Activated CD4-positive, alpha-beta T cell treated with anti-CD3 and anti-CD28 coated beads, Interleukin-2, amount 10 ng/mL, durations not matched to agents 7 days and 5 days (primary cell): ENCODE data around the gene FCER1G. TPM values are rescaled to one million over a fixed set of nuclear protein-coding genes. Genes with fewer than 3 reads are reported as not detected.

Source experiments
- CTCF ChIA-PET: fragments of 350-600 bp; sonication (Branson Sonifier 250); formaldehyde crosslinking; loops from one replicate; lab custom pipeline; 2021; ENCODE audit warnings: antibody characterized with exemption; lab: Charles Lee
- POLR2A ChIA-PET: fragments of 350-600 bp; sonication (Branson Sonifier 250); formaldehyde crosslinking; loops from one replicate; lab custom pipeline; 2021; ENCODE audit warnings: antibody characterized with exemption; lab: Charles Lee
- DNase-seq: peaks from one replicate; pipeline ENCODE4 v3.0.0-alpha.2; 2020
- H3K27ac Mint-ChIP-seq: one replicate; pipeline ENCODE4 v1.8.0; 2021; ENCODE audit warnings: mild to moderate bottlenecking, moderate library complexity, mixed read lengths
- H3K27me3 Mint-ChIP-seq: one replicate; pipeline ENCODE4 v1.8.0; 2021; ENCODE audit warnings: mixed read lengths
- H3K36me3 Mint-ChIP-seq: one replicate; pipeline ENCODE4 v1.8.0; 2021; ENCODE audit warnings: low read depth, mixed read lengths
- H3K4me1 Mint-ChIP-seq: one replicate; pipeline ENCODE4 v1.8.0; 2021; ENCODE audit warnings: mixed read lengths
- H3K4me3 Mint-ChIP-seq: one replicate; pipeline ENCODE4 v1.8.0; 2021; ENCODE audit warnings: mild to moderate bottlenecking, moderate library complexity, mixed read lengths
- H3K9me3 Mint-ChIP-seq: one replicate; pipeline ENCODE4 v1.8.0; 2021; ENCODE audit warnings: mixed read lengths
- total RNA-seq, 2 experiments: library from RNA; stranded (reverse); gene quantifications; one replicate each; pipeline ENCODE4 v1.2.3, GENCODE V29; 2021

The FCER1G gene
- 1 to 10 TPM; 1.8 to 3.0 TPM for total RNA-seq

GRCh38 chr1:161215076-161215475, at the start of gene FCER1G:
Gene FCER1G (plus strand): TSS chr1:161215295. CDS start chr1:161215322, 27 bp downstream.
- POLR2A ChIA-PET = no interaction called here
- DNase-seq = no peak
- Mint-ChIP-seq H3K4me1 (peaks cover 45% of the 10 kb centered on the region), H3K27me3 (no peaks in the 10 kb centered on the region), H3K4me3 (peak within 1 kb of the TSS; percentile 18), H3K36me3 (peaks cover 44% of the 10 kb centered on the region), H3K27ac (peak within 1 kb of the TSS; percentile 14), H3K9me3 (no peaks in the 10 kb centered on the region)
- CTCF ChIA-PET = interaction anchor here (0.7 to 2.3 kb wide), 5 partner anchors 10 to 168 kb away, joined by 3 to 23 read pairs (median 3); partner anchors contain the start of gene TOMM40L

- peaks cover 31% of the 10 kb centered on the region for H3K36me3 Mint-ChIP-seq
- H3K27ac Mint-ChIP-seq = peak within 1 kb of the TSS; percentile 97
- ChIA-PET POLR2A (interaction anchor here (0.8 to 1.3 kb wide), 2 partner anchors 16 to 60 kb away, joined by 4 to 6 read pairs; partner anchors contain the start of gene TOMM40L), CTCF (interaction anchor here (0.5 to 4.7 kb wide), 30 partner anchors 9 to 234 kb away, joined by 3 to 30 read pairs (median 4); partner anchors contain the start of genes ARHGAP30, B4GALT3, DEDD and FCER1G)
- peaks cover 50% of the 10 kb centered on the region for H3K4me1 Mint-ChIP-seq
- no peaks in the 10 kb centered on the region for H3K9me3 Mint-ChIP-seq
- DNase-seq = peak; percentile 98
- no peaks in the 10 kb centered on the region for H3K27me3 Mint-ChIP-seq
- H3K4me3 Mint-ChIP-seq = peak within 1 kb of the TSS; percentile 85
These were observed 49.1 kb upstream of the FCER1G start, which contains the start of gene PPOX for GRCh38 chr1:161165742-161166668. Gene PPOX (plus strand): TSS chr1:161166426. CDS start chr1:161166848, 422 bp downstream.

GRCh38 chr1:161166669-161167548, 48.2 kb upstream of the FCER1G start:
- Mint-ChIP-seq H3K36me3 (peaks cover 30% of the 10 kb centered on the region), H3K4me1 (peaks cover 42% of the 10 kb centered on the region), H3K9me3 (no peaks in the 10 kb centered on the region), H3K27me3 (no peaks in the 10 kb centered on the region), H3K4me3 (peak overlapping the region; percentile 85), H3K27ac (peak overlapping the region; percentile 97)
- no peak for DNase-seq
- POLR2A ChIA-PET = interaction anchor here (0.5 to 1.3 kb wide), 2 partner anchors 16 to 147 kb away, joined by 3 to 6 read pairs; no protein-coding TSS in a partner anchor
- CTCF ChIA-PET = interaction anchor here (0.6 to 4.7 kb wide), 22 partner anchors 9 to 233 kb away, joined by 3 to 30 read pairs (median 6); partner anchors contain the start of genes B4GALT3, DEDD, KLHDC9 and NDUFS2

- no peaks in the 10 kb centered on the region for H3K27me3 Mint-ChIP-seq
These were observed 46.2 kb upstream of the FCER1G start for GRCh38 chr1:161168906-161169305.

GRCh38 chr1:161171191-161171590, 43.9 kb upstream of the FCER1G start:
- Mint-ChIP-seq H3K27me3 (no peaks in the 10 kb centered on the region), H3K27ac (peak overlapping the region; percentile 57), H3K36me3 (peaks cover 47% of the 10 kb centered on the region), H3K4me1 (peaks cover 40% of the 10 kb centered on the region), H3K9me3 (no peaks in the 10 kb centered on the region), H3K4me3 (no peak overlapping the region)
- ChIA-PET CTCF (interaction anchor here (0.5 to 2.3 kb wide), 3 partner anchors 8 to 283 kb away, joined by 3 to 14 read pairs (median 3); no protein-coding TSS in a partner anchor), POLR2A (no interaction called here)
- DNase-seq = no peak

More at GRCh38 chr1:161168906-161169305, 46.2 kb upstream of the FCER1G start:
- POLR2A ChIA-PET = no interaction called here
- Mint-ChIP-seq H3K9me3 (no peaks in the 10 kb centered on the region), H3K4me1 (peaks cover 39% of the 10 kb centered on the region), H3K27ac (no peak overlapping the region), H3K4me3 (no peak overlapping the region), H3K36me3 (peaks cover 33% of the 10 kb centered on the region)
- no peak for DNase-seq
- CTCF ChIA-PET = interaction anchor here (1.0 to 4.7 kb wide), 5 partner anchors 8 to 57 kb away, joined by 3 to 30 read pairs (median 5); partner anchors contain the start of genes B4GALT3 and TOMM40L

- H3K27ac Mint-ChIP-seq = no peak overlapping the region
- no peaks in the 10 kb centered on the region for H3K9me3 Mint-ChIP-seq
- peaks cover 45% of the 10 kb centered on the region for H3K4me1 Mint-ChIP-seq
- H3K4me3 Mint-ChIP-seq = no peak overlapping the region
- H3K36me3 Mint-ChIP-seq = peaks cover 50% of the 10 kb centered on the region
- ChIA-PET CTCF (interaction anchor here (2.3 kb wide), 1 partner anchor 10 kb away, joined by 14 read pairs; no protein-coding TSS in a partner anchor), POLR2A (no interaction called here)
- no peaks in the 10 kb centered on the region for H3K27me3 Mint-ChIP-seq
- DNase-seq = no peak
These were observed 43.4 kb upstream of the FCER1G start for GRCh38 chr1:161171696-161172095.

GRCh38 chr1:161172349-161172748, 42.7 kb upstream of the FCER1G start:
- H3K9me3 Mint-ChIP-seq = no peaks in the 10 kb centered on the region
- H3K27me3 Mint-ChIP-seq = no peaks in the 10 kb centered on the region
- H3K36me3 Mint-ChIP-seq = peaks cover 50% of the 10 kb centered on the region
- H3K4me3 Mint-ChIP-seq = no peak overlapping the region
- DNase-seq = no peak
- H3K27ac Mint-ChIP-seq = no peak overlapping the region
- ChIA-PET POLR2A (no interaction called here), CTCF (no interaction called here)
- H3K4me1 Mint-ChIP-seq = peaks cover 44% of the 10 kb centered on the region

- H3K27ac Mint-ChIP-seq = no peak overlapping the region
- DNase-seq = no peak
- ChIA-PET CTCF (no interaction called here), POLR2A (no interaction called here)
- peaks cover 50% of the 10 kb centered on the region for H3K36me3 Mint-ChIP-seq
- H3K4me3 Mint-ChIP-seq = no peak overlapping the region
- no peaks in the 10 kb centered on the region for H3K27me3 Mint-ChIP-seq
- no peaks in the 10 kb centered on the region for H3K9me3 Mint-ChIP-seq
- peaks cover 47% of the 10 kb centered on the region for H3K4me1 Mint-ChIP-seq
These were observed 42.2 kb upstream of the FCER1G start for GRCh38 chr1:161172776-161173376.

- Mint-ChIP-seq H3K27ac (no peak overlapping the region), H3K4me1 (peaks cover 47% of the 10 kb centered on the region), H3K9me3 (no peaks in the 10 kb centered on the region), H3K36me3 (peaks cover 50% of the 10 kb centered on the region), H3K4me3 (no peak overlapping the region), H3K27me3 (no peaks in the 10 kb centered on the region)
- CTCF ChIA-PET = no interaction called here
- no peak for DNase-seq
- POLR2A ChIA-PET = no interaction called here
These were observed 41.4 kb upstream of the FCER1G start for GRCh38 chr1:161173711-161174110.

- Mint-ChIP-seq H3K4me3 (peak overlapping the region; percentile 6), H3K9me3 (no peaks in the 10 kb centered on the region), H3K27ac (no peak overlapping the region), H3K4me1 (peaks cover 53% of the 10 kb centered on the region), H3K27me3 (no peaks in the 10 kb centered on the region), H3K36me3 (peaks cover 51% of the 10 kb centered on the region)
- CTCF ChIA-PET = interaction anchor here (3.2 kb wide), 1 partner anchor 9 kb away, joined by 23 read pairs; the partner anchor contains the start of gene PPOX
- POLR2A ChIA-PET = no interaction called here
- no peak for DNase-seq
These were observed 40.2 kb upstream of the FCER1G start for GRCh38 chr1:161174911-161175310.

GRCh38 chr1:161175771-161176453, 39.2 kb upstream of the FCER1G start:
- Mint-ChIP-seq H3K9me3 (no peaks in the 10 kb centered on the region), H3K27me3 (no peaks in the 10 kb centered on the region)
- POLR2A ChIA-PET = no interaction called here

More at GRCh38 chr1:161175771-161176453, 39.2 kb upstream of the FCER1G start:
- Mint-ChIP-seq H3K36me3 (peaks cover 48% of the 10 kb centered on the region), H3K4me1 (peaks cover 62% of the 10 kb centered on the region), H3K4me3 (peak overlapping the region; percentile 96), H3K27ac (peak overlapping the region; percentile 99)
- DNase-seq = no peak
- CTCF ChIA-PET = interaction anchor here (1.4 to 3.2 kb wide), 7 partner anchors 8 to 206 kb away, joined by 3 to 23 read pairs (median 5); partner anchors contain the start of genes PPOX and UFC1
